Measurements from ENCODE around the gene PROM1. TPM values are rescaled to one million over a fixed set of nuclear protein-coding genes. Genes with fewer than 3 reads are reported as not detected.

PROM1 gene
- total and polyA plus RNA-seq, 2 experiments from 2014 or later = 14.3 to 30.8 TPM

GRCh38 chr4:16116493-16116990, 32.7 kb upstream of the PROM1 start:
- WGBS (ENCODE audit: low lambda C conversion rate, missing lambda C conversion rate) = 82% methylated on average over 3 of the region's 3 CpGs
- Histone ChIP-seq H3K36me3 (replicated peaks; ENCODE audit: insufficient read depth, low read depth) (no peaks in the 10 kb centered on the region), H4K20me1 (ENCODE audit: insufficient read depth, poor library complexity, severe bottlenecking) (no peaks in the 10 kb centered on the region), H3K9me2 (replicated peaks; ENCODE audit: insufficient read depth) (no peaks in the 10 kb centered on the region), H3K4me2 (no peak overlapping the region), H3K9me3 (ENCODE audit: low read depth) (no peaks in the 10 kb centered on the region), H2AFZ (no peak overlapping the region), H3K4me3 (no peak overlapping the region), H3K27ac (no peak overlapping the region), H3K27me3 (no peaks in the 10 kb centered on the region), H3K4me1 (ENCODE audit: insufficient read depth) (no peaks in the 10 kb centered on the region), H3K79me2 (no peaks in the 10 kb centered on the region)
- DNase-seq (ENCODE audit: low spot score) = no peak
- TF ChIP-seq EZH2 (IDR thresholded peaks at IDR 0.05; ENCODE audit: borderline replicate concordance) (no peak), CTCF (IDR thresholded peaks at IDR 0.05; ENCODE audit: poor library complexity) (no peak), EZH2phosphoT487 (IDR thresholded peaks at IDR 0.05; ENCODE audit: low read depth, severe bottlenecking, unreplicated experiment) (no peak)

GRCh38 chr4:16116019-16116418, 32.2 kb upstream of the PROM1 start:
- no peaks in the 10 kb centered on the region for H3K36me3 ChIP-seq (replicated peaks; ENCODE audit: insufficient read depth, low read depth)
- DNase-seq (ENCODE audit: low spot score) = no peak
- H3K79me2 ChIP-seq = no peaks in the 10 kb centered on the region
- H3K9me2 ChIP-seq (replicated peaks; ENCODE audit: insufficient read depth) = no peaks in the 10 kb centered on the region
- H3K27me3 ChIP-seq = no peaks in the 10 kb centered on the region
- no peaks in the 10 kb centered on the region for H4K20me1 ChIP-seq (ENCODE audit: insufficient read depth, poor library complexity, severe bottlenecking)
- no peaks in the 10 kb centered on the region for H3K9me3 ChIP-seq (ENCODE audit: low read depth)
- no peaks in the 10 kb centered on the region for H3K4me1 ChIP-seq (ENCODE audit: insufficient read depth)
- TF ChIP-seq CTCF (IDR thresholded peaks at IDR 0.05; ENCODE audit: poor library complexity) (no peak), EZH2phosphoT487 (IDR thresholded peaks at IDR 0.05; ENCODE audit: low read depth, severe bottlenecking, unreplicated experiment) (no peak), EZH2 (IDR thresholded peaks at IDR 0.05; ENCODE audit: borderline replicate concordance) (no peak)
- no peak overlapping the region for H3K4me3 ChIP-seq
- H3K27ac ChIP-seq = no peak overlapping the region
- no peak overlapping the region for H3K4me2 ChIP-seq
- 89% methylated on average over 7 of the region's 7 CpGs for WGBS (ENCODE audit: low lambda C conversion rate, missing lambda C conversion rate)
- H2AFZ ChIP-seq = no peak overlapping the region

- 88% methylated on average over 6 of the region's 6 CpGs for WGBS (ENCODE audit: low lambda C conversion rate, missing lambda C conversion rate)
- Histone ChIP-seq H2AFZ (no peak overlapping the region), H3K4me1 (ENCODE audit: insufficient read depth) (no peaks in the 10 kb centered on the region), H3K36me3 (replicated peaks; ENCODE audit: insufficient read depth, low read depth) (no peaks in the 10 kb centered on the region), H3K9me2 (replicated peaks; ENCODE audit: insufficient read depth) (no peaks in the 10 kb centered on the region), H3K79me2 (no peaks in the 10 kb centered on the region), H3K27ac (no peak overlapping the region), H3K4me3 (no peak overlapping the region), H4K20me1 (ENCODE audit: insufficient read depth, poor library complexity, severe bottlenecking) (no peaks in the 10 kb centered on the region), H3K27me3 (no peaks in the 10 kb centered on the region), H3K9me3 (ENCODE audit: low read depth) (no peaks in the 10 kb centered on the region), H3K4me2 (no peak overlapping the region)
- DNase-seq (ENCODE audit: low spot score) = no peak
- no peak for TF ChIP-seq CTCF (IDR thresholded peaks at IDR 0.05; ENCODE audit: poor library complexity)
- no peak for TF ChIP-seq EZH2 (IDR thresholded peaks at IDR 0.05; ENCODE audit: borderline replicate concordance)
- no peak for TF ChIP-seq EZH2phosphoT487 (IDR thresholded peaks at IDR 0.05; ENCODE audit: low read depth, severe bottlenecking, unreplicated experiment)
These were observed 30.7 kb upstream of the PROM1 start for GRCh38 chr4:16114546-16114945.

GRCh38 chr4:16113741-16114140, 29.9 kb upstream of the PROM1 start:
- Histone ChIP-seq H3K9me2 (replicated peaks; ENCODE audit: insufficient read depth) (no peaks in the 10 kb centered on the region), H3K27ac (no peak overlapping the region), H3K4me1 (ENCODE audit: insufficient read depth) (no peaks in the 10 kb centered on the region), H3K36me3 (replicated peaks; ENCODE audit: insufficient read depth, low read depth) (no peaks in the 10 kb centered on the region), H3K4me2 (no peak overlapping the region), H3K27me3 (no peaks in the 10 kb centered on the region), H3K9me3 (ENCODE audit: low read depth) (no peaks in the 10 kb centered on the region), H3K79me2 (no peaks in the 10 kb centered on the region), H3K4me3 (no peak overlapping the region), H4K20me1 (ENCODE audit: insufficient read depth, poor library complexity, severe bottlenecking) (no peaks in the 10 kb centered on the region), H2AFZ (no peak overlapping the region)
- no peak for TF ChIP-seq EZH2 (IDR thresholded peaks at IDR 0.05; ENCODE audit: borderline replicate concordance)
- TF ChIP-seq CTCF (IDR thresholded peaks at IDR 0.05; ENCODE audit: poor library complexity) = no peak
- 89% methylated on average over 3 of the region's 3 CpGs for WGBS (ENCODE audit: low lambda C conversion rate, missing lambda C conversion rate)
- no peak for DNase-seq (ENCODE audit: low spot score)
